ENCODE results near the gene PLD3. TPM values are rescaled to one million over a fixed set of nuclear protein-coding genes. Genes with fewer than 3 reads are reported as not detected.

The PLD3 gene
- total and polyA plus RNA-seq, 4 donors: 205 to 407 (median 238) TPM

DNA sequence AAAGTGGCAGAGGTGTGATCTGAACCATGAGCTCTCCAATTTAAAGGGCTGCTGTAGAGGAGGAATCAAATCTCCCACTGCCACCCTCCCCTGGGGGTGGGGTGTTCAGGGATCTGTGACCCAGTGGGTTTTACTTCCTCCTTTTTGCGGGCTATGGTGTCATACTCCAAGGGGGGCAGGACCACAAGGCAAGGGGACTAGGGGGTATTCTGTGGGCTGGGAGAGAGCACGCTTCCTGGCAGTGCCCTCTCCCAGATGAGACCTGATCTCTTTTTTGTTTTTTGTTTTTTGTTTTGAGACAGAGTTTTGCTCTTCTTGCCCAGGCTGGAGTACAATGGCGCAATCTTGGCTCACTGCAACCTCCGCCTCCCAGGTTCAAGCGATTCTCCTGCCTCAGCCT lies 10.3 kb downstream of the PLD3 start:
- Histone ChIP-seq H3K9ac (ENCODE audit: insufficient read depth in 1 of 2, low read length in 2 of 2) (no peak overlapping the region), H3K4me3 (no peak overlapping the region), H3K9me3 (ENCODE audit: control insufficient read depth in 4 of 4, insufficient read depth in 3 of 4, low read length in 3 of 4) (no peaks in the 10 kb centered on the region), H3K36me3 (ENCODE audit: control insufficient read depth in 4 of 4, insufficient read depth in 4 of 4, low read length in 4 of 4) (peaks cover 0 to 2% (median under 1%) of the 10 kb centered on the region in 4 donors), H3K27me3 (ENCODE audit: control insufficient read depth in 3 of 3, insufficient read depth in 3 of 3, low read length in 2 of 3) (no peaks in the 10 kb centered on the region), H3K4me1 (ENCODE audit: control insufficient read depth in 5 of 5, insufficient read depth in 5 of 5, low read length in 5 of 5) (peaks cover 0 to 9% (median 3%) of the 10 kb centered on the region in 5 donors), H3K27ac (ENCODE audit: low read depth in 1 of 2, low read length in 1 of 2) (no peak overlapping the region)
- WGBS, 2 donors: 25 to 74% methylated on average over 4 to 5 of the region's 5 CpGs
- no peak for ATAC-seq (ENCODE audit: insufficient read depth, low FRiP score)
- DNase-seq: peak in 1 of 3 donors; percentile 6
- TF ChIP-seq, protein P1, sequence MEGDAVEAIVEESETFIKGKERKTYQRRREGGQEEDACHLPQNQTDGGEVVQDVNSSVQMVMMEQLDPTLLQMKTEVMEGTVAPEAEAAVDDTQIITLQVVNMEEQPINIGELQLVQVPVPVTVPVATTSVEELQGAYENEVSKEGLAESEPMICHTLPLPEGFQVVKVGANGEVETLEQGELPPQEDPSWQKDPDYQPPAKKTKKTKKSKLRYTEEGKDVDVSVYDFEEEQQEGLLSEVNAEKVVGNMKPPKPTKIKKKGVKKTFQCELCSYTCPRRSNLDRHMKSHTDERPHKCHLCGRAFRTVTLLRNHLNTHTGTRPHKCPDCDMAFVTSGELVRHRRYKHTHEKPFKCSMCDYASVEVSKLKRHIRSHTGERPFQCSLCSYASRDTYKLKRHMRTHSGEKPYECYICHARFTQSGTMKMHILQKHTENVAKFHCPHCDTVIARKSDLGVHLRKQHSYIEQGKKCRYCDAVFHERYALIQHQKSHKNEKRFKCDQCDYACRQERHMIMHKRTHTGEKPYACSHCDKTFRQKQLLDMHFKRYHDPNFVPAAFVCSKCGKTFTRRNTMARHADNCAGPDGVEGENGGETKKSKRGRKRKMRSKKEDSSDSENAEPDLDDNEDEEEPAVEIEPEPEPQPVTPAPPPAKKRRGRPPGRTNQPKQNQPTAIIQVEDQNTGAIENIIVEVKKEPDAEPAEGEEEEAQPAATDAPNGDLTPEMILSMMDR (IDR thresholded peaks at IDR 0.05; ENCODE audit: control extremely low read depth, extremely low read depth): no peak

DNA sequence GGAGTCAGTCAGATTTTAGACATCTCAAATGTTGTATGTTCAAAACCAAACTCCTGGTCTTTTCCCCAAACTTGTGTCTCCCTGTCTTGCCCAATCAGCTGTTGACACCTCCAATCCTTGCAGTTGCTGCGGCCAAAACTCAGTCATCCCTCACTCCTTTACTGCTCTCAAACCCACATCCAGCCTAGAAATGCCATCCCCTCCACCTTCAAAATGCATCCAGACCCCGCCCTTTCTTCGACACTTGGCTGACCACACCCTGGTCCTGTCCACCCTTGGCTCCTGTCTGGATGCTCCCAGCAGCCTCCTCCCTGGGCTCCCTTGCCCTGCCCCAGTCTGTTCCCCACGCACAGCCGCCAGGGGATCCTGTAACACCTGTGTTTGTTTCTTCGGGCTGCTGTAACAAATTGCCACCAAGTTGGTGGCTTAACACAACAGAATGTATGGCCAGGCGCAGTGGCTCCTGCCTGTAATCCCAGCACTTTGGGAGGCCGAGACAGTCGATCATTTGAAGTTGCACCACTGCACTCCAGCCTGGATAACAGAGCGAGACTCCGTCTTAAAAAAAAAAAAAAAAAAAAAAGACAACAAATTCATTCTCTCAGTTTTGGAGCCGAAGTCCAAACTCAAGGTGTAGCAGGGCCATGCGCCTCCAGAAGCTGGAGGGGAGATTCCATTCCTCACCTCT lies 11.7 kb downstream of the PLD3 start:
- Histone ChIP-seq H3K36me3 (ENCODE audit: control insufficient read depth in 4 of 4, insufficient read depth in 4 of 4, low read length in 4 of 4) (peaks cover 0 to 2% (median under 1%) of the 10 kb centered on the region in 4 donors), H3K9me3 (ENCODE audit: control insufficient read depth in 4 of 4, insufficient read depth in 3 of 4, low read length in 3 of 4) (no peaks in the 10 kb centered on the region), H3K27ac (ENCODE audit: low read depth in 1 of 2, low read length in 1 of 2) (no peak overlapping the region), H3K4me1 (ENCODE audit: control insufficient read depth in 5 of 5, insufficient read depth in 5 of 5, low read length in 5 of 5) (peaks cover 0 to 10% (median 3%) of the 10 kb centered on the region in 5 donors), H3K9ac (ENCODE audit: insufficient read depth in 1 of 2, low read length in 2 of 2) (no peak overlapping the region), H3K27me3 (ENCODE audit: control insufficient read depth in 3 of 3, insufficient read depth in 3 of 3, low read length in 2 of 3) (no peaks in the 10 kb centered on the region), H3K4me3 (no peak overlapping the region)
- DNase-seq: no peak
- ATAC-seq (ENCODE audit: insufficient read depth, low FRiP score): no peak
- TF ChIP-seq, protein P1 (IDR thresholded peaks at IDR 0.05; ENCODE audit: control extremely low read depth, extremely low read depth): no peak
- WGBS, 2 donors: 92 to 96% methylated on average over 13 of the region's 13 CpGs

DNA sequence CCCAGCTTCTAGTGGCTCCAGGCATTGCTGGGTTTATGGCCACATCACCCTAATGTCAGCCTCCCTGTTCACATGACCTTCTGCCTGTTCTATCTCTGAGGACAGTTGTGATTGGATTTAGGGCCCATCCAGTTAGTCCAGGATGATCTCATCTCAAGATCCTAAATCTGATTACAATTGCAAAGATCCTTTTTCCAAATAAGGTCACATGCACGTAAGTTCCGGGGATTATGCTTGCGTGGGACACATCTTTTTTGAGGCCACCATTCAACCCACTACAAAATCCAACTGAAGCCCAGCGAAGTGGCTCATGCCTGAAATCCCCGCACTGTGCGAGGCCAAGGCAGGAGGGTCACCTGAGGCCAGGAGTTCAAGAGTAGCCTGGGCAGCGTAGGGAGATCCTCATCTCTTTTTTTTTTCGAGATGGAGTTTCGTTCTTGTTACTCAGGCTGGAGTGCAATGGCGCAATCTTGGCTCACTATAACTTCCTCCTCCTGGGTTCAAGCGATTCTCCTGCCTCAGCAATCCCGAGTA lies 12.3 kb downstream of the PLD3 start:
- H3K4me3 ChIP-seq: no peak overlapping the region
- TF ChIP-seq, protein P1 (IDR thresholded peaks at IDR 0.05; ENCODE audit: control extremely low read depth, extremely low read depth): no peak
- peak overlapping the region in 1 of 2 donors; percentile 35 for H3K27ac ChIP-seq (ENCODE audit: low read depth in 1 of 2, low read length in 1 of 2)
- H3K4me1 ChIP-seq (ENCODE audit: control insufficient read depth in 5 of 5, insufficient read depth in 5 of 5, low read length in 5 of 5): peaks cover 0 to 13% (median 3%) of the 10 kb centered on the region in 5 donors
- WGBS, 2 donors: 51 to 61% methylated on average over 12 of the region's 12 CpGs
- peaks cover 0 to 2% (median under 1%) of the 10 kb centered on the region in 4 donors for H3K36me3 ChIP-seq (ENCODE audit: control insufficient read depth in 4 of 4, insufficient read depth in 4 of 4, low read length in 4 of 4)
- no peaks in the 10 kb centered on the region for H3K9me3 ChIP-seq (ENCODE audit: control insufficient read depth in 4 of 4, insufficient read depth in 3 of 4, low read length in 3 of 4)
- ATAC-seq (ENCODE audit: insufficient read depth, low FRiP score) (no peak), DNase-seq (peak in 1 of 3 donors; percentile 8)
- H3K9ac ChIP-seq (ENCODE audit: insufficient read depth in 1 of 2, low read length in 2 of 2): no peak overlapping the region
- no peaks in the 10 kb centered on the region for H3K27me3 ChIP-seq (ENCODE audit: control insufficient read depth in 3 of 3, insufficient read depth in 3 of 3, low read length in 2 of 3)
